ENCODE measurements around the gene CRACDL. TPM values are rescaled to one million over a fixed set of nuclear protein-coding genes. Genes with fewer than 3 reads are reported as not detected.

CRACDL gene
- polyA plus RNA-seq, 1 donor (not counting 4 experiments of a cell fraction or from before 2014, with no cell fraction given): 1.6 TPM

DNA sequence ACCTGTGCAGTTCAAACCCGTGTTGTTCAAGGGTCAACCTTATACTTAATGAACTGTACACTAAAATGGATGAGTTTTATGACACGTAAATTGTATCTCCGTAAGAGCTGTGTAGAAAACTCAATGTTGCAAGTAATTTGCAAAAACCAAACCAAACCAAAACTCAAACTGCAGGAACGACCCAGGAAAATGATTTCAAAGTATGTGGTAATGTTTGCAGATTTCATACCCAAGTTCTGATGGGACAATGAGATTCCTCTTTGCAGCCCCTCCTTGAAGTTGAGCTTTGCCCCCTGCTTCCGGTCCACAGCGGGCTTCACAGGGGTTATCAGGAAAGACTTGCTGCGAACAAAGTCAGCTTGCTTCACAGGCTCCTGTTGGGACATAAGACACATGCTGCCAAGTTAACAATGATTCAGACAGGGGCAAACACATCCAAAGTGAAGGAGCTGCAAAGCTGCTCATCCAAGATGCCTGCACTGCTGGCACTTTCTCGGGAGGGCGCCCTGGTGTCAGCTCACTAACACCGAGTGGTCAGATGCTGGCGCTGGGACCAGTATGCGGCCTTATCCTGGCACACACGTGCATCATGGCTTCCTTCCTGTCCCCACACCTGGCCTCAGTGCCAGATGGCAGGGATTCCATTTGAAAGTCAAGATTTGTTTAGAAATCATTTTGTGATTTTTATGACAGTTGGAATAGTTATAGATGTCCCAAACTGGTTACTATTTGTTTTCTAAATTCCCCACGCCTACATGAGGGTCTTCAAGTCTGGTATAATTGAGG is 139.9 kb downstream of the CRACDL start:
- Histone ChIP-seq H3K79me2 (ENCODE audit: control insufficient read depth, insufficient read depth, low read length) (no peaks in the 10 kb centered on the region), H3K36me3 (ENCODE audit: control insufficient read depth in 2 of 2, extremely low read depth in 1 of 2, insufficient read depth in 2 of 2, low read length in 2 of 2) (no peaks in the 10 kb centered on the region), H3K9me1 (ENCODE audit: control insufficient read depth, extremely low read depth, insufficient read depth, low read length) (no peaks in the 10 kb centered on the region), H4K20me1 (ENCODE audit: control insufficient read depth, extremely low read depth, insufficient read depth, low read length) (no peaks in the 10 kb centered on the region), H3K4me1 (ENCODE audit: control insufficient read depth, extremely low read depth, insufficient read depth, low read length) (peaks cover 23% of the 10 kb centered on the region), H3K9me3 (ENCODE audit: control insufficient read depth, low read depth, low read length) (no peaks in the 10 kb centered on the region), H2AFZ (ENCODE audit: control insufficient read depth, low read length) (no peak overlapping the region), H3K27ac (ENCODE audit: control insufficient read depth, insufficient read depth, low read length) (no peak overlapping the region), H3K4me3 (ENCODE audit: control insufficient read depth in 2 of 3, extremely low read depth in 1 of 3, insufficient read depth in 2 of 3, low read depth in 1 of 3, low read length in 3 of 3) (no peak overlapping the region), H3K4me2 (ENCODE audit: control insufficient read depth, extremely low read depth, insufficient read depth, low read depth, low read length) (no peak overlapping the region), H3K9ac (ENCODE audit: control insufficient read depth, extremely low read depth, insufficient read depth, low read length) (no peak overlapping the region), H3K27me3 (ENCODE audit: control insufficient read depth, extremely low read depth, insufficient read depth, low read length) (no peaks in the 10 kb centered on the region)
- TF ChIP-seq, protein P1, sequence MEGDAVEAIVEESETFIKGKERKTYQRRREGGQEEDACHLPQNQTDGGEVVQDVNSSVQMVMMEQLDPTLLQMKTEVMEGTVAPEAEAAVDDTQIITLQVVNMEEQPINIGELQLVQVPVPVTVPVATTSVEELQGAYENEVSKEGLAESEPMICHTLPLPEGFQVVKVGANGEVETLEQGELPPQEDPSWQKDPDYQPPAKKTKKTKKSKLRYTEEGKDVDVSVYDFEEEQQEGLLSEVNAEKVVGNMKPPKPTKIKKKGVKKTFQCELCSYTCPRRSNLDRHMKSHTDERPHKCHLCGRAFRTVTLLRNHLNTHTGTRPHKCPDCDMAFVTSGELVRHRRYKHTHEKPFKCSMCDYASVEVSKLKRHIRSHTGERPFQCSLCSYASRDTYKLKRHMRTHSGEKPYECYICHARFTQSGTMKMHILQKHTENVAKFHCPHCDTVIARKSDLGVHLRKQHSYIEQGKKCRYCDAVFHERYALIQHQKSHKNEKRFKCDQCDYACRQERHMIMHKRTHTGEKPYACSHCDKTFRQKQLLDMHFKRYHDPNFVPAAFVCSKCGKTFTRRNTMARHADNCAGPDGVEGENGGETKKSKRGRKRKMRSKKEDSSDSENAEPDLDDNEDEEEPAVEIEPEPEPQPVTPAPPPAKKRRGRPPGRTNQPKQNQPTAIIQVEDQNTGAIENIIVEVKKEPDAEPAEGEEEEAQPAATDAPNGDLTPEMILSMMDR (optimal IDR thresholded peaks at IDR 0.05 in 1 of 3, IDR thresholded peaks at IDR 0.05 in 1 of 3, conservative IDR thresholded peaks at IDR 0.05 in 1 of 3; ENCODE audit: extremely low read depth in 1 of 3, insufficient read depth in 2 of 3, low read length in 3 of 3): no peak
- no peak for TF ChIP-seq EZH2 (IDR thresholded peaks at IDR 0.05; ENCODE audit: low read length)
- DNase-seq (ENCODE audit: low read depth, low spot score) (no peak), FAIRE-seq (no peak)
- dilution Hi-C loops (cut with MboI; ENCODE audit: extremely low pct_ligation_motif_present, low sequenced_read_pairs): no loop called here

DNA sequence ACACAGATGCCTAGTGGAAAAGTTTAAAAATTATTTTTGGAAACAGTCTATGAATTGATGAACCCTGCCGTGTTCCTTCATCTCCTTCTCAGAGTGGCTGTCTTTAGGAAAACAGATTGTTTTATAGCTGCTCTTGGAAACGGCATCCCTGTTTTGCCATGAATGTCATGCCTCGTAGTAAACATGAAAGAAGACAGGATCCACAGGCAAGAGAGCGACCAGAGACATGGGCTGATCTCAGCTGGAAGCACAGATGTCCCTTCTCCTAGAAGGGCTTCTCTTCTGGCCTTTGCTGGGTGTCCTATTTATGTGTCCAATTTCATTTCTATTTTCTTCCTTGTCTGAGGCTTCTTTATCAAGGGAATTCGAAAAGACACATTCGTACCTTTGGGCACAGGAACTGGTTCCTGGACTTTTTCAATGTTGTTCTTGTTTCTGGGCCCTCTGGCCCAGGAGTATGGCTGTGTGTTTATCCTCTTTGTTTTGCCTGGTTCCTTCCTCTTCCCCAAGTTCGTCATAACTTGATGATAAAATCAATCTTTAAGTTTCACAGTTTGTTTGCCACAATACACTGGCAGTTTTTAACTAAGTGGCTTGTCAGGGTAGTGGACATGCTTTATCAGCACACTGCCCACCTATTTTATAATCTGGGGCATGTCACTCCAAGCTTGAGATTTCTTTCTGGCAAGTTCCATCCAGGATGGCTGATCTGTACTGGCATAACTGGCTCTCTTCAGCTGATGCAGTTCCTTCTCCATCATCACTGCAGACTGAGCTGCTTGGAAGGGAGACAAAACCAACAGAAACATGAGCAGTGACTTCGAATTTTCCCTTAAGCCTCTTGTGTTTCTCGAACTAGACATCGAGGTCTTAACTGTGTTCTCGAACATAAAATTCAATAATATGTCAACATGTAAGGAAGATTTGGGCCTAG is 141.9 kb downstream of the CRACDL start:
- dilution Hi-C loops (cut with MboI; ENCODE audit: extremely low pct_ligation_motif_present, low sequenced_read_pairs): no loop called here
- Histone ChIP-seq H4K20me1 (ENCODE audit: control insufficient read depth, extremely low read depth, insufficient read depth, low read length) (no peaks in the 10 kb centered on the region), H3K4me3 (ENCODE audit: control insufficient read depth in 2 of 3, extremely low read depth in 1 of 3, insufficient read depth in 2 of 3, low read depth in 1 of 3, low read length in 3 of 3) (no peak overlapping the region), H3K4me2 (ENCODE audit: control insufficient read depth, extremely low read depth, insufficient read depth, low read depth, low read length) (peak overlapping the region; percentile 14), H3K9me1 (ENCODE audit: control insufficient read depth, extremely low read depth, insufficient read depth, low read length) (no peaks in the 10 kb centered on the region), H3K27me3 (ENCODE audit: control insufficient read depth, extremely low read depth, insufficient read depth, low read length) (no peaks in the 10 kb centered on the region), H3K9me3 (ENCODE audit: control insufficient read depth, low read depth, low read length) (no peaks in the 10 kb centered on the region), H2AFZ (ENCODE audit: control insufficient read depth, low read length) (peak overlapping the region; percentile 29), H3K79me2 (ENCODE audit: control insufficient read depth, insufficient read depth, low read length) (no peaks in the 10 kb centered on the region), H3K27ac (ENCODE audit: control insufficient read depth, insufficient read depth, low read length) (no peak overlapping the region), H3K4me1 (ENCODE audit: control insufficient read depth, extremely low read depth, insufficient read depth, low read length) (peaks cover 23% of the 10 kb centered on the region), H3K9ac (ENCODE audit: control insufficient read depth, extremely low read depth, insufficient read depth, low read length) (no peak overlapping the region), H3K36me3 (ENCODE audit: control insufficient read depth in 2 of 2, extremely low read depth in 1 of 2, insufficient read depth in 2 of 2, low read length in 2 of 2) (no peaks in the 10 kb centered on the region)
- FAIRE-seq: no peak
- no peak for DNase-seq (ENCODE audit: low read depth, low spot score)
- TF ChIP-seq EZH2 (IDR thresholded peaks at IDR 0.05; ENCODE audit: low read length): no peak
- TF ChIP-seq, protein P1 (optimal IDR thresholded peaks at IDR 0.05 in 1 of 3, IDR thresholded peaks at IDR 0.05 in 1 of 3, conservative IDR thresholded peaks at IDR 0.05 in 1 of 3; ENCODE audit: extremely low read depth in 1 of 3, insufficient read depth in 2 of 3, low read length in 3 of 3): no peak

Data from keratinocyte (primary cell).